Measurements from ENCODE around the gene FGGY. TPM values are rescaled to one million over a fixed set of nuclear protein-coding genes. Genes with fewer than 3 reads are reported as not detected.
"Not testable (repeated sequence)": the region's sequence is repeated elsewhere in the genome, so short reads cannot be mapped to it uniquely, and the experiment has no call there.

Gene FGGY
- total RNA-seq, 1 donor from 2014 or later = 18.2 TPM

- Mint-ChIP-seq H3K4me1 (ENCODE audit: low read depth) (peaks cover 8% of the 10 kb centered on the region), H3K9me3 (ENCODE audit: low read depth) (no peaks in the 10 kb centered on the region), H3K36me3 (ENCODE audit: insufficient read depth) (peaks cover 2% of the 10 kb centered on the region), H3K4me3 (ENCODE audit: low read depth) (no peak overlapping the region), H3K27me3 (no peaks in the 10 kb centered on the region), H3K27ac (no peak overlapping the region)
- TF ChIP-seq CTCF (IDR thresholded peaks at IDR 0.05; ENCODE audit: unreplicated experiment) = no peak
- no peak for DNase-seq (ENCODE audit: low spot score, unreplicated experiment)
Measured at GRCh38 chr1:59643526-59643925, 346.6 kb downstream of the FGGY start.

GRCh38 chr1:59645893-59646292 is 349.0 kb downstream of the FGGY start:
- H3K4me1 Mint-ChIP-seq (ENCODE audit: low read depth) = peaks cover 8% of the 10 kb centered on the region
- no peak overlapping the region for H3K27ac Mint-ChIP-seq

GRCh38 chr1:59653142-59653958 is 356.5 kb downstream of the FGGY start:
- H3K9me3 Mint-ChIP-seq (ENCODE audit: low read depth); DNase-seq (ENCODE audit: low spot score, unreplicated experiment); H3K27me3 Mint-ChIP-seq; H3K4me3 Mint-ChIP-seq (ENCODE audit: low read depth); H3K36me3 Mint-ChIP-seq (ENCODE audit: insufficient read depth); H3K4me1 Mint-ChIP-seq (ENCODE audit: low read depth); H3K27ac Mint-ChIP-seq: not testable (repeated sequence)

More at GRCh38 chr1:59645893-59646292, 349.0 kb downstream of the FGGY start:
- Mint-ChIP-seq H3K36me3 (ENCODE audit: insufficient read depth) (no peaks in the 10 kb centered on the region), H3K4me3 (ENCODE audit: low read depth) (no peak overlapping the region), H3K9me3 (ENCODE audit: low read depth) (no peaks in the 10 kb centered on the region), H3K27me3 (no peaks in the 10 kb centered on the region)
- no peak for TF ChIP-seq CTCF (IDR thresholded peaks at IDR 0.05; ENCODE audit: unreplicated experiment)
- DNase-seq (ENCODE audit: low spot score, unreplicated experiment) = no peak

GRCh38 chr1:59653968-59654367 is 357.1 kb downstream of the FGGY start:
- no peak for DNase-seq (ENCODE audit: low spot score, unreplicated experiment)
- no peaks in the 10 kb centered on the region for H3K4me1 Mint-ChIP-seq (ENCODE audit: low read depth)
- H3K27me3 Mint-ChIP-seq = no peaks in the 10 kb centered on the region
- TF ChIP-seq CTCF (IDR thresholded peaks at IDR 0.05; ENCODE audit: unreplicated experiment) = no peak
- H3K27ac Mint-ChIP-seq = no peak overlapping the region
- H3K9me3 Mint-ChIP-seq (ENCODE audit: low read depth) = peaks cover 5% of the 10 kb centered on the region
- H3K4me3 Mint-ChIP-seq (ENCODE audit: low read depth) = no peak overlapping the region
- peaks cover 4% of the 10 kb centered on the region for H3K36me3 Mint-ChIP-seq (ENCODE audit: insufficient read depth)

GRCh38 chr1:59657873-59658465 is 361.1 kb downstream of the FGGY start:
- H3K36me3 Mint-ChIP-seq (ENCODE audit: insufficient read depth) = peaks cover 2% of the 10 kb centered on the region
- no peaks in the 10 kb centered on the region for H3K27me3 Mint-ChIP-seq
- DNase-seq (ENCODE audit: low spot score, unreplicated experiment) = no peak
- H3K4me3 Mint-ChIP-seq (ENCODE audit: low read depth) = no peak overlapping the region
- no peaks in the 10 kb centered on the region for H3K4me1 Mint-ChIP-seq (ENCODE audit: low read depth)
- no peak for TF ChIP-seq CTCF (IDR thresholded peaks at IDR 0.05; ENCODE audit: unreplicated experiment)
- no peak overlapping the region for H3K27ac Mint-ChIP-seq
- peaks cover 5% of the 10 kb centered on the region for H3K9me3 Mint-ChIP-seq (ENCODE audit: low read depth)
